Astrocyte (in vitro differentiated cells and primary cell): Measurements from ENCODE around the gene TBC1D2B.

Experiments
- CTCF ChIP-seq: IDR thresholded peaks from 2 replicates; pipeline ENCODE4 v1.5.1; 2011; ENCODE audit warnings: low read depth, mild to moderate bottlenecking, inconsistent platforms, low read length, moderate library complexity; ENCODE audit not compliant: insufficient read depth
- EZH2 ChIP-seq: IDR thresholded peaks from 2 replicates; pipeline ENCODE4 v1.6.1; 2012; ENCODE audit warnings: mild to moderate bottlenecking, low read length, inconsistent platforms; ENCODE audit not compliant: insufficient read depth

GRCh38 chr15:78024519-78024870 is 53.0 kb downstream of the TBC1D2B start:
- TF ChIP-seq EZH2 (no peak), CTCF (no peak)
